Measurements from ENCODE around the gene TICRR.
"Not testable (repeated sequence)": the region's sequence is repeated elsewhere in the genome, so short reads cannot be mapped to it uniquely, and the experiment has no call there.

Gene TICRR

GRCh38 chr15:89575656-89576416 lies 567 bp downstream of the TICRR start:
- no peak for DNase-seq

GRCh38 chr15:89576417-89576773 lies 1.1 kb downstream of the TICRR start:
- no peak for DNase-seq

- DNase-seq: no peak
These were observed 2.5 kb downstream of the TICRR start for GRCh38 chr15:89577776-89578115.

DNA sequence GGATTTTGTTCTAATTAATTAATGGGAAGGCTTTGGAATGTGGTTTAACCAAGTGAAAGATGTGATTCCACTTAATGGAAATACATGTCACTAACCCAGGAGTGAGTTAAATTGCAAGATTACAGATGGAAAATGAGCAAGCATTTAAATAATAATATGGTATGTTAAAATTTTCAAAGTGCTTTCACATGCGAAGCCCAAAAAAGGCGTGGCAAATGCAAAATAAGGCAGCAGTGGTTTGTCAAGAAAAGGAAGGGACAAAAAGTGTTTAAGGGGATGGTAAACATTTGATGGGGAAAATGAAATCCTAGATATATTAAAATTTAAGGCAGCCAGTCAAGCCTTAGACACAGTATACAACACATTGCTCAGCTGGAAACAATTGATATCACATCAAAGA lies 2.9 kb downstream of the TICRR start:
- DNase-seq: no peak

DNA sequence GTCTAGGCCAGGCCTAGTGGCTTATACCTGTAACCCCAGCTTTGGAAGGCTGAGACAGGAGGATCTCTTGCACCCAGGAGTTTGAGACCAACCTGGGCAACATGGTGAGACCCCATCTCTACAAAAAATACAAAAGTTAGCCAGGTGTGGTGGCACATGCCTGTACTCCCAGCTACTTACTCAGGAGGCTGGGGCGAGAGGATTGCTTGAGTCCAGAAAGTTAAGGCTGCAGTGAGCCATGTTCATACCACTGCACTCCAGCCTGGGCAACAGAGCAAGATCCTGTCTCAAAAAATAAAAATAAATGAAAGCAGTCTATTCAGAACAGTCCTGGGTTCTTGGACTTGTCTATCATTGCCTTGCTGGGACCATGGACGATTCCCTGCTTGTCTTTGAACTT lies 5.5 kb downstream of the TICRR start:
- DNase-seq: not testable (repeated sequence)

DNA sequence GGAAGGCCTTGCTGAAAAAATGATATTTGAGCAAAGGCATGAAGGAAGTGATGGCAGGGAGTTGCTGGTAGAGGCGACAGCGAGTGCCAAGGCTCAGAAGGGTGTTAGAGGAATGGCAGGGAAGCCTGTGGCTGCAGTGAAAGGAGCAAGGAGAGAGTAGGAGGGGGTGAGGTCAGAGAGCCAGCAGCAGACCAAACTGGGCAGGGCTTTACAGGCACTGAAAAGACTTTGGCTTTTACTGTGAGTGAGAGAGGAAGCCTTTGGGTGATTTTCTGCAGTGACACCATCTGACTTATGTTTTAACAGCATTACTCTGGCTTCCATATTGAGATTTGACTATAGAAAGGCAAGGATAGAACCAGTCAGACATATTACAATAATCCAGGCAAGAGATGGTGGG lies 11.4 kb downstream of the TICRR start:
- no peak for DNase-seq

DNA sequence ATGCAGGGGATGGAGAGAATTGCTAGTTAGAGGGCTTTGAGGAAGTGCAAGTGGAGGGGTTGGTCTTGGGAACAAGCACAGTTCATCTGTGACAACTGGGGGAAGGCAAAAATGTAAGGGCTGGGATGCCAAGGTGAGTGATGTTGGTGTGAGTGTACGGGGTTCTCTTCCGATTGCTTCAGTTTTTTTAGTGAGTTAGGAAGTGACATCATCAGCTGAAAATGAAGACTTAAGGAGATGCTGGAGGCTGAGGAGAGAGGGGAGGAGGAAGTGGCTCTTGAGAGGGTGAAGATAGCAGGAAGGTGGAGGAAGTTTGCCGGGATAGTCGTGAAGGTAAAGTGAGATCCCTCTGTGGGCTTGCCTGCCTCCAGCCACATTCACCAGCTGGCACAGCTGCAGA lies 12.7 kb downstream of the TICRR start:
- DNase-seq: no peak

- DNase-seq: no peak
These were observed 16.6 kb downstream of the TICRR start for GRCh38 chr15:89591834-89592233.

DNA sequence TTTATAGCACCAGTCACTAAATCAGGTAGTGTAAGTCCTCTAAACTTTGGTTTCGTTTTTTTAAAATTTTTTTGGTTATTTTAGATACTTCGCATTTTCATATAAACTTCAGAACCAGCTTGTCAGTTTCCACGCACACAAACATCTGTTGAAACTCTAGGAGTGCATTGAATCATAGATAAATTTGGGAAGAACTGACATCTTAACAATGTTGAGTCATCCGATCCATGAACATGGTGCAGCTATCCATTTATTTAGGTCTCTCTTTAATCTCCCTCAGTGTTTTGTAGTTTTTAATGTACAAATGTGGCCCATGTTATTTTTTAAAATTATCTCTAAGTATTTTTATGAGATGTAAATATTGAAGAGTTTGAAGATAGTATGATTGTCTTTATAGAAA lies 17.7 kb downstream of the TICRR start:
- no peak for DNase-seq

- no peak for DNase-seq
These were observed 23.8 kb downstream of the TICRR start for GRCh38 chr15:89599021-89599420.

GRCh38 chr15:89611317-89611716 lies 36.0 kb downstream of the TICRR start:
- no peak for DNase-seq

DNA sequence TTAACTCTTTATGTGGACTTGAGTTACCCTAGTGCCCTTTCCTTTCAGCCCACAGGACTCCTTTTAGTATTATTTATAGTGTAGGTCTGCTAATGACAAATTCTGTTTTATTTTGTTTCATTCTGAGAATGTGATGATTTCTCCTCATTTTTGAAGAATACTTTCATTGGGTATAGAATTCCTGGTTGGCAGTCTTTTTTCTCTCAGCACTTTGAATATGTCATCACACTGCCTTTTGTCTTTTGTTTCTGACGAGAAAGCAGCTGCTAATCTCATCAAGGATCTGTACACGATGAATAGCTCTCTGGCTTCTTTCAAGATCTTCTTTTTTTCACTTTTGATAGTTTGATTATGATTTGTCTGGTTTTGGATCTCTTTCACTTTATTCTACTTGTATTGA lies 37.8 kb downstream of the TICRR start:
- DNase-seq: no peak

DNA sequence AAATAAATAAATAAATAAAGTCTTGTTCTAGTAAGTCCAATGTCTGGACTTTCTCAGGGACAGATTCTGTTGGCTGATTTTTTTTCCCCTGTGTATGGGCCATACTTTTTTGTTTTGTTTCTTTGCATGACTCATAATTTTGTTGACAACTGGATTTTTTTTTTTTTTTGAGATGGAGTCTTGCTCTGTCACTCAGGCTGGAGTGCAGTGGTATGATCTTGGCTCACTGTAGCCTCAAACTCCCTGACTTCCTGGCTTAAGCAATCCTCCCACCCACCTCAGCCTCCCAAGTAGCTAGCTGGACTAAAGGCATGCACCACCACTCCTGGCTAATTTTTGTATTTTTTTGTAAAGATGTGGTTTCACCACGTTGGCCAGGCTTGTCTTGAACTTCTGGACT lies 38.9 kb downstream of the TICRR start:
- no peak for DNase-seq

GRCh38 chr15:89615135-89615534 lies 39.9 kb downstream of the TICRR start:
- no peak for DNase-seq

DNA sequence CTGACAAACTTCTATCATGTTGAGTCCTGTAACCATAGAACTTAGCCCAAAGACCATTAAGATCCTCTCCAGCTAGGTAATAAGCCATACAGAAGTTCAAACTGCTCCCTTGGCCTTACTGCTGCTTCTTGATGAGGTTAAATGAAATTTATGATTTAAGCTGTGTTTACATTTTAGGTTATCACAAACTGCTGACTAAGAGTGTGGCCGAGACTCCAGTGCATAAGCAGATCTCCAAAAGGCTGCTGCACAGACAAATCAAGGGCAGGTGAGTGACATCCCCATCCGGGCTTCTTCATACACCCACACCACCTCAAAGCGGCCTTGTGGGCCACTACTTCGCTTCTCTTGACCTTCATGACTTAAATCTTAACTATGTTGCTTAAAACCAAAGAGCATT lies 41.0 kb downstream of the TICRR start:
- DNase-seq: no peak

GRCh38 chr15:89621547-89621946 lies 46.3 kb downstream of the TICRR start:
- DNase-seq: no peak

DNA sequence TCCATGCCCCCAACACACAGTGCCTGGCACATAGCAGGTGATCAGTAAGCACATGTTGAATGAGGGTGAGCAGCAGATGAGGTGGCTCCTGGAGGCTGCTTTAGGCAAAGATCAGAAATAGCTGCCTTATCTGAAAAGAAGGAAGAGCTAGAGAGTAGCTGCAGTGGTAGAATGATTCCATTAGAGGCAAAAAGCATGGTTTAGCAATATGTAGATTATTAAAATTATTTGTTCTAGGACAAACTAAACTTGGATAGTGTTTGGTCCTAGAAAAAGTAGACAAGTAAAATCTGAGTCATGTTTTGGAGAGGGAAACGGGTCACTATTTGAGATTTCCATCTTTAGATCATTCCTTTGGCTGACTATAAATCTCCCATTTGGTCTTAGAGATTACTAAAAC lies 47.9 kb downstream of the TICRR start:
- no peak for DNase-seq

DNA sequence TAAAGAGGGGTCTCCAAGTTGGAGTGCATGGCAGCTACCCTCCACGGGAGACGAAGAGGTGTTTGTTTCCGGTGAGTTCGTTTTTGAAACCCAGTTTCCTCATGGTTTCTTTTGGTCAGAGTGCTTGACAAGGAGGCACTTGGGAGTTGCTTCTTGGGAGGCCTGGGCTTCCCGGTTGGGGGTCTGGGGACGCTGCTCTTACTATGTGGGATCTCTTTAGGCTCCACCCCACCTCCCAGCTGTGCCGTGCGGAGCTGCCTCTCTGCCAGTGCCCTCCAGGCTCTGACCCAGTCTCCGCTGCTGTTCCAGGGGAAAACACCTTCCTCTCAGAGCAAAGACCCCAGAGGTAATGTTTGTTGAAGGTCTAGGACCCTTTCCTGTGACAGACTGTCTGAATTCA lies 50.4 kb downstream of the TICRR start:
- DNase-seq: no peak

- DNase-seq: no peak
These were observed 52.1 kb downstream of the TICRR start for GRCh38 chr15:89627256-89627970.

DNA sequence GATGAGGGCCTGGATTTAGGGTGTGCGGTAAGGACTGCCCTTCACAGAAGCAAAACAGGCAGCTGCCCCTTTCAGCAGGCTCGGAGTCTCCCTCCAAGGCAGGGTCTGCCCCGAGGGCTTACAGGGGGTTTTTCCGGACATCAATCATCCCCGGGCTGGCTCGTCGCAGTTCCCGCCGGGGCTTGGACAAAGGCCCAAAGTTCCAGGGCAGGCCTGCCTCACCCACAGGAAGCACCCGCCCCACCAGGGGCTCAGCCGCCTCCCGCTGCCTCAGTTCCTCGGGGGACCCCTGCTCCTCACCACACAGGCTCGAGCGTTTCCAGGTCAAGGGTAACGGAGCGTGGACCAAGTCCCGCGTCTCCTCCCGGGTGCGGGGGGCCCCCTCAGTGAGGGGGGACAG lies 53.0 kb downstream of the TICRR start:
- DNase-seq: no peak

DNA sequence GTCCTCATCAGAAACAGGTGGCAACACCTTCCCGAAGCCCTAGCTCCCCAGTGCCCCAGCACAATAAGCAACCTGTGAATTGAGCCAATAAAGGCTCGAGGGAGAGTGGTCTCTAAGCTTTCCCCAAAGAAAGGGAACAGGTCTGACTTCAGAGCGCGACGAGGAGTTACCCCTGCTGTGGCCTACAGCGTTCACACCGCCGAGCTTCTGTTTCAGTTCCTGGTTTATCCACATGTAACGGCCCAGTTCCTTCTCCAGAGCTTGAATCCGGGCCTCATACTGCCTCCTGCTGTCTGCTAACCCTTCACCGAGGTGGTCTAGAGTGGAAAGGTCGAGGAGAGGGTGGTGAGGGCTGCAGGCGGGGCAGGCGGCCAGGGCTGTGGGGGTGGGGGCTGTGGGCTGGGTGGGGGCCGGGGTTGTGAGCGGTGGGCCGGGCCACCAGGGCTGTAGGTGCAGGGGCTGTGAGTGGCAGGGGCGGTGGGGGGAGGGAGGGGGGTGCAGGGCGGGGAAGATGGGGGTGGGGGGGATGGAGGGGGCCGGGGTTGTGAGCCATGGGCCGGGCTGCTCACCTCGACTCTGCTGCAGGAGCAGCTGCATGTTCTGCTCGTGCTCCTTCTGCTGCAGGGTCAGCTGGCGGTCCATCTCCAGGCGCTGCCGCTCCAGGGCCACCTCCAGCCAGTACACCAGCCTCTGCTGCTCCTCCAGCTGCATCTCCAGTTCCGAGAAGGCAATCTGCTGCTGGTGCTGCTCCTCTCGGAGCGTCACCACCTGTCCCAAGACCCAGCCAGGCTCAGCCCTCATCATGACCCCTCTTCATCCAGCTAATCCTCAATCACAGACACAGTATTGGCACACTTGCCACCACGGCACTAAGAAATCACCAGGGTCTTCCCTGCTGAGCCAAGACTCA lies 53.8 kb downstream of the TICRR start:
- no peak for DNase-seq

DNA sequence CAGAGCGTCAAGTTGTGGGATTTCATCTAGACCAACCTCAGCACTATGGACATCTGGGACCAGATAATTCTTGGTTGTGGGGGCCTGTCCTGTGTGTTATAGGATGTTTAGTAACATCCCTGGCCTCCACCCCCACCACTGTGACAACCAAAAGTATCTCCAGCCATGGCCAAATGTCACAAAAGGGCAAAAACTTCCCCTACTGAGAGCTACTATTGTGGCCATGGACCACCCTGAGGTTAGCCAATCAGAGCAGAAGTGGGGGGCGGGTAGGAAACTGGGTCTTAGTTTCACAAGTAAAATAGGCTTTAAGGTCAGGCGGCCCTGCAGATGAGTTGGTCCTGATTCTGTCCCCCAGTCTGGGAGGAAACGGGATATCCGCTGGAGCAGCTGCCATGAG lies 54.6 kb downstream of the TICRR start:
- DNase-seq: no peak

DNA sequence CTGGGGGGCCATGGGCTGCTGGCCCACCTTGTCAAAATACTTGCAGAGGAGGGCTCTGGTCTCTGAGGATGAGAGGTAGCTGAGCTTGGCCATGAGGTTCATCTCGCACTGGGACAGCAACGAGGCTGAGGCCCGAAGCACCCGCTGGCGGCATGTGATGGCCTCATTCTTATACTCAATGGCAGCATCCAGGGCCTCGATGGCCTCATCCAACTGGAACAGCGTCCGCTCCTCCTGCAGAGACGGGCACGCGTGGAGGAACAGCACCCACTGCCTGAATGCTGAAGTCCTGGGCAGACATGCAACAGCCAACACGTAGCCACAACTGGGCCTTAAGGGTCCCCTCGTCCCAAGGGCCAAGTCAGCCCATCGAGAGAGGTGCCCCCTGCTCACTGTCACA lies 55.0 kb downstream of the TICRR start:
- DNase-seq: no peak
